ENCODE data around the gene HS1BP3. TPM values are rescaled to one million over a fixed set of nuclear protein-coding genes. Genes with fewer than 3 reads are reported as not detected.
A peak's percentile ranks its signal among the peaks of the same experiment; 100 is the strongest.

Gene HS1BP3
- total RNA-seq, 1 experiment from 2014 or later: 26.4 TPM

DNA sequence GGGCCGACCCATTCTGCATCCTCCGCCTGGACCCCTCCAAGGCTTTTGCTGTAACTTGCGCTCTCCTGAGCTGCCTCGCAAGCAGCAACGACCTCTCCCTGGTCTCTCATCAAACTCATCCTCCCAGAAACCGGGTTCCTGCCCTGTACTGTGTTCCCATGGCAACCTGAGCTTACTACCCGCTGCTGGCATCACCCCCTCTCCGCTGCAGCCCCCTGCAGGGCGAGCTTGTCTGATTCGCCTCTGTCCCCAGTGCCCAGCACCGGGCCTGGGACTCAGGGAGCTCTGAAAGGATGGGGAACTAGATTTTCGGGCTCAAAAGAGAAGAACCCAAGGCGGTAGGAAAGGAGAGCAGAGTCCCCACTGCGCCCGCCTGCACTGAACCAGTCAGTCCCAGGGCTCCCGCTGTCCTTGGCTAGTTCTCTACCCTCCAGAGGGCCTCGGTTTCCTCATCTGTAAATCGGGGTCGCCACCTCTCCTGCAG, 463 bp downstream of the HS1BP3 start:
- CTCF ChIA-PET: interaction anchor here (0.6 to 2.5 kb wide), 11 partner anchors 8 to 541 kb away, joined by 3 to 12 read pairs (median 4); no protein-coding TSS in a partner anchor
- peak overlapping the region; percentile 82 for H3K4me3 Mint-ChIP-seq (ENCODE audit: low read depth, unreplicated experiment)
- H3K9me3 Mint-ChIP-seq (ENCODE audit: low read depth, unreplicated experiment): no peaks in the 10 kb centered on the region
- DNase-seq: peak; percentile 40
- intact Hi-C loops (cut with micrococcal nuclease; ENCODE audit: unreplicated experiment): no loop called here
- H3K36me3 Mint-ChIP-seq (ENCODE audit: insufficient read depth, unreplicated experiment): peaks cover 20% of the 10 kb centered on the region
- H3K27me3 Mint-ChIP-seq (ENCODE audit: unreplicated experiment): peaks cover 14% of the 10 kb centered on the region
- H3K4me1 Mint-ChIP-seq (ENCODE audit: low read depth, unreplicated experiment): peaks cover 23% of the 10 kb centered on the region
- no peak for TF ChIP-seq CTCF (IDR thresholded peaks at IDR 0.05; ENCODE audit: unreplicated experiment)
- no TSS peak for BruUV-seq (replicated peaks)
- H3K27ac Mint-ChIP-seq (ENCODE audit: unreplicated experiment): peak overlapping the region; percentile 71

- Mint-ChIP-seq H3K27me3 (ENCODE audit: unreplicated experiment) (peaks cover 10% of the 10 kb centered on the region), H3K27ac (ENCODE audit: unreplicated experiment) (peak overlapping the region; percentile 71), H3K4me1 (ENCODE audit: low read depth, unreplicated experiment) (peaks cover 23% of the 10 kb centered on the region), H3K4me3 (ENCODE audit: low read depth, unreplicated experiment) (peak overlapping the region; percentile 82), H3K36me3 (ENCODE audit: insufficient read depth, unreplicated experiment) (peaks cover 20% of the 10 kb centered on the region), H3K9me3 (ENCODE audit: low read depth, unreplicated experiment) (no peaks in the 10 kb centered on the region)
- BruUV-seq (replicated peaks): TSS peak; percentile 79
- CTCF ChIA-PET: interaction anchor here (0.6 to 2.0 kb wide), 6 partner anchors 8 to 541 kb away, joined by 3 to 11 read pairs (median 4); no protein-coding TSS in a partner anchor
- intact Hi-C loops (cut with micrococcal nuclease; ENCODE audit: unreplicated experiment): no loop called here
- TF ChIP-seq CTCF (IDR thresholded peaks at IDR 0.05; ENCODE audit: unreplicated experiment): no peak
- DNase-seq: no peak
These were observed 922 bp downstream of the HS1BP3 start for GRCh38 chr2:20649976-20650375.

DNA sequence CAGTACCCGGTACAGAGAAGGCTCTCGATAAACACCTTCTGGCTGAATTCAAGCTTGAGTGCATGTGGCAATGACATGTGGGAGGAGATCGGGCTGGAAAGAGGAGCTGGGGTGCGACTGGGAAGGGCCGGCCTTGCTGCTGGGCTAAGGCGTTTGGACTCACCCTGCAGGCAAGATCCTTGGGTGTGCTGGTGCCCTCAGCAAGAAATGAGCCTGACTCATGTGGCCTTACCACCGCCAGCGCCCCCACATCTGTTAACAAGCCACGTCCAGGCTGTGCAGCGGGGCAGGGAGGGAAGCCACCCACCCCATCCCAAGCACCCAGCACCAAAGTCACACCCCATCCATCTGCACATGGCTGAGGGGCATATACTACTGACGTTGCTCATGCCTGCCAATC, 1.3 kb downstream of the HS1BP3 start:
- TF ChIP-seq CTCF (IDR thresholded peaks at IDR 0.05; ENCODE audit: unreplicated experiment): no peak
- peak overlapping the region; percentile 71 for H3K27ac Mint-ChIP-seq (ENCODE audit: unreplicated experiment)
- intact Hi-C loops (cut with micrococcal nuclease; ENCODE audit: unreplicated experiment): no loop called here
- no peak for DNase-seq
- H3K4me3 Mint-ChIP-seq (ENCODE audit: low read depth, unreplicated experiment): peak overlapping the region; percentile 82
- BruUV-seq (replicated peaks): no TSS peak
- peaks cover 23% of the 10 kb centered on the region for H3K4me1 Mint-ChIP-seq (ENCODE audit: low read depth, unreplicated experiment)
- H3K27me3 Mint-ChIP-seq (ENCODE audit: unreplicated experiment): peaks cover 6% of the 10 kb centered on the region
- CTCF ChIA-PET: no interaction called here
- peaks cover 20% of the 10 kb centered on the region for H3K36me3 Mint-ChIP-seq (ENCODE audit: insufficient read depth, unreplicated experiment)
- no peaks in the 10 kb centered on the region for H3K9me3 Mint-ChIP-seq (ENCODE audit: low read depth, unreplicated experiment)

DNA sequence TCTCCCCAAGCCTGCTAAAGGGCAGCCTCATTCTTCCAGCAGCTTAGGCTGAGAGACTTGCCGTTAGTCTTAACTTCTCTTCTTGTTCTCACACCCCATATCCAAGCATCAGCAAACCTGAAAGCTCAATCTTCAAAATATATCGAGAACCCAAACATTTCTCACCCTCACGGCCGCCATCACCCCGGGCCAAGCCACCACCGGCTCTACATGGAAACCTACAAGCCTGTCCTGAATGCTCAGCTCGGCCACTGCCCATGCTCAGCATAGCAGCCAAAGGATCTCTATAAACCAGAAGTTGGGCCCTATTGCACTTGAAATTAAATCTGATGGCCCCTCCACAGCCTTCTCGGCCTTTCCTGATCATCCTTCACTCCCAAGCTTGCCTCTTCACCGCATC, 2.1 kb downstream of the HS1BP3 start:
- Mint-ChIP-seq H3K27me3 (ENCODE audit: unreplicated experiment) (no peaks in the 10 kb centered on the region), H3K4me3 (ENCODE audit: low read depth, unreplicated experiment) (no peak overlapping the region), H3K36me3 (ENCODE audit: insufficient read depth, unreplicated experiment) (peaks cover 20% of the 10 kb centered on the region), H3K4me1 (ENCODE audit: low read depth, unreplicated experiment) (peaks cover 23% of the 10 kb centered on the region), H3K27ac (ENCODE audit: unreplicated experiment) (no peak overlapping the region), H3K9me3 (ENCODE audit: low read depth, unreplicated experiment) (no peaks in the 10 kb centered on the region)
- intact Hi-C loops (cut with micrococcal nuclease; ENCODE audit: unreplicated experiment): no loop called here
- no peak for TF ChIP-seq CTCF (IDR thresholded peaks at IDR 0.05; ENCODE audit: unreplicated experiment)
- DNase-seq: no peak
- BruUV-seq (replicated peaks): no TSS peak
- CTCF ChIA-PET: no interaction called here
